Measurements from ENCODE around the gene FBXO38. TPM values are rescaled to one million over a fixed set of nuclear protein-coding genes. Genes with fewer than 3 reads are reported as not detected.

FBXO38 gene
- 41.0 and 43.8 TPM in 2 replicates for total RNA-seq
- long read RNA-seq, full-length matches to known transcripts, result 20 of 53 reads
- long read RNA-seq, partial matches to known transcripts, result 26 of 53 reads
- long read RNA-seq, other reads (novel, unspliced or antisense), result 7 of 53 reads

- Mint-ChIP-seq H3K36me3 (ENCODE audit: low read depth) (no peaks in the 10 kb centered on the region), H3K4me3 (peak within 1 kb of the TSS; percentile 91), H3K4me1 (peaks cover 34% of the 10 kb centered on the region), H3K27me3 (ENCODE audit: low read depth) (no peaks in the 10 kb centered on the region), H3K9me3 (no peaks in the 10 kb centered on the region), H3K27ac (ENCODE audit: unreplicated experiment) (peak within 1 kb of the TSS; percentile 95)
- peak; percentile 85 for DNase-seq (ENCODE audit: low read depth, low spot score)
- peak; percentile 34 for TF ChIP-seq CTCF (conservative IDR thresholded peaks at IDR 0.05)
These were observed at the start of gene FBXO38 for GRCh38 chr5:148383564-148384379. Gene FBXO38, plus strand, starts transcription at chr5:148383958. Its CDS starts 10,819 bp downstream, at chr5:148394777.

- no peak for TF ChIP-seq CTCF (conservative IDR thresholded peaks at IDR 0.05)
- no peak for DNase-seq (ENCODE audit: low read depth, low spot score)
- peaks cover 10% of the 10 kb centered on the region for H3K36me3 Mint-ChIP-seq (ENCODE audit: low read depth)
- H3K27me3 Mint-ChIP-seq (ENCODE audit: low read depth), result no peaks in the 10 kb centered on the region
- no peak within 1 kb of the TSS for H3K4me3 Mint-ChIP-seq
- no peaks in the 10 kb centered on the region for H3K4me1 Mint-ChIP-seq
- H3K27ac Mint-ChIP-seq (ENCODE audit: unreplicated experiment), result no peak within 1 kb of the TSS
- H3K9me3 Mint-ChIP-seq, result peaks cover 8% of the 10 kb centered on the region
These were observed 48.5 kb upstream of the FBXO38 start, which contains the start of gene SPINK9 for GRCh38 chr5:148335259-148335658. Gene SPINK9, plus strand, starts transcription at chr5:148335559. Its CDS starts 55 bp downstream, at chr5:148335614.

- DNase-seq (ENCODE audit: low read depth, low spot score), result no peak
- Mint-ChIP-seq H3K4me1 (no peaks in the 10 kb centered on the region), H3K27me3 (ENCODE audit: low read depth) (no peaks in the 10 kb centered on the region), H3K4me3 (no peak overlapping the region), H3K27ac (ENCODE audit: unreplicated experiment) (no peak overlapping the region), H3K9me3 (peaks cover 2% of the 10 kb centered on the region), H3K36me3 (ENCODE audit: low read depth) (peaks cover 2% of the 10 kb centered on the region)
- no peak for TF ChIP-seq CTCF (conservative IDR thresholded peaks at IDR 0.05)
These were observed 46.9 kb upstream of the FBXO38 start for GRCh38 chr5:148336704-148337435.

GRCh38 chr5:148342371-148343045 is 41.2 kb upstream of the FBXO38 start:
- H3K9me3 Mint-ChIP-seq, result no peaks in the 10 kb centered on the region
- no peak overlapping the region for H3K4me3 Mint-ChIP-seq
- no peak overlapping the region for H3K27ac Mint-ChIP-seq (ENCODE audit: unreplicated experiment)
- no peaks in the 10 kb centered on the region for H3K27me3 Mint-ChIP-seq (ENCODE audit: low read depth)
- no peaks in the 10 kb centered on the region for H3K36me3 Mint-ChIP-seq (ENCODE audit: low read depth)
- TF ChIP-seq CTCF (conservative IDR thresholded peaks at IDR 0.05), result no peak
- no peaks in the 10 kb centered on the region for H3K4me1 Mint-ChIP-seq
- DNase-seq (ENCODE audit: low read depth, low spot score), result no peak

- TF ChIP-seq CTCF (conservative IDR thresholded peaks at IDR 0.05), result no peak
- H3K4me3 Mint-ChIP-seq, result no peak overlapping the region
- H3K9me3 Mint-ChIP-seq, result no peaks in the 10 kb centered on the region
- H3K36me3 Mint-ChIP-seq (ENCODE audit: low read depth), result no peaks in the 10 kb centered on the region
- H3K27ac Mint-ChIP-seq (ENCODE audit: unreplicated experiment), result no peak overlapping the region
- DNase-seq (ENCODE audit: low read depth, low spot score), result no peak
- H3K4me1 Mint-ChIP-seq, result no peaks in the 10 kb centered on the region
- H3K27me3 Mint-ChIP-seq (ENCODE audit: low read depth), result no peaks in the 10 kb centered on the region
These were observed 40.7 kb upstream of the FBXO38 start for GRCh38 chr5:148343046-148343407.

All from neural crest cell (in vitro differentiated cells).